ENCODE data around the gene BCORL1.

- TF ChIP-seq CTCF (IDR thresholded peaks at IDR 0.05; ENCODE audit: low read length) (no peak), EZH2phosphoT487 (IDR thresholded peaks at IDR 0.05; ENCODE audit: low read length) (no peak), EZH2 (optimal IDR thresholded peaks at IDR 0.05; ENCODE audit: low read depth, low read length) (no peak)
Measured at GRCh38 chrX:130097507-130098209, 115.2 kb downstream of the BCORL1 start.

Measured in MM.1S (cell line).